Gastrocnemius medialis (tissue), 4 donors: Measurements from ENCODE around the gene ASB18. TPM values are rescaled to one million over a fixed set of nuclear protein-coding genes. Genes with fewer than 3 reads are reported as not detected.

Experiments
- ATAC-seq, 2 donors: fragments of 150-250 bp; one replicate each; pipeline ENCODE4 v1.9.1; 2016
- DNase-seq, 2 donors: peaks; one replicate each; pipeline ENCODE4 v3.0.0-alpha.2; 2019
- H3K27ac ChIP-seq, 4 donors: fragments of 200-600 bp; sonication (generic); 1 replicate in 1 of 4; 2 replicates in 3 of 4; pipeline ENCODE4 v1.5.1; 2016 to 2018; ENCODE audit warnings: mild to moderate bottlenecking in 2 of 4, moderate library complexity in 1 of 4
- H3K27me3 ChIP-seq, 3 donors: fragments of 200-600 bp; sonication (generic) in 2 of 3; 1 replicate in 1 of 3; 2 replicates in 2 of 3; pipeline versions ENCODE4 v1.5.1 to v1.6.0; 2016 to 2019; ENCODE audit warnings: mild to moderate bottlenecking in 1 of 3, moderate library complexity in 1 of 3
- H3K36me3 ChIP-seq, 2 donors: fragments of 200-600 bp; sonication (generic) in 1 of 2; one replicate each; pipeline ENCODE4 v1.5.1; 2017 to 2018
- H3K4me1 ChIP-seq, 2 donors: fragments of 200-600 bp; sonication (generic) in 1 of 2; one replicate each; pipeline ENCODE4 v1.5.1; 2016 to 2017; ENCODE audit warnings: mild to moderate bottlenecking in 2 of 2
- H3K4me3 ChIP-seq, 4 donors: fragments of 200-600 bp; sonication (generic) in 3 of 4; 1 replicate in 1 of 4; 2 replicates in 3 of 4; pipeline ENCODE4 v1.5.1; 2016 to 2019; ENCODE audit warnings: mild to moderate bottlenecking in 2 of 4
- H3K9me3 ChIP-seq, 3 donors: fragments of 200-600 bp; sonication (generic) in 2 of 3; 1 replicate in 1 of 3; 2 replicates in 2 of 3; pipeline ENCODE4 v1.5.1; 2016 to 2019
- CTCF ChIP-seq, 5 experiments: fragments of 450-650 bp in 3 of 5; fragments of 200-600 bp in 2 of 5; sonication (generic) in 2 of 5; IDR thresholded peaks in 4 of 5; conservative IDR thresholded peaks in 1 of 5; 1 replicate in 4 of 5; 2 replicates in 1 of 5; pipeline ENCODE4 v1.5.1; 2016 to 2019; ENCODE audit warnings: antibody characterized with exemption in 5 of 5, mild to moderate bottlenecking in 3 of 5, moderate library complexity in 3 of 5
- POLR2A ChIP-seq, 2 donors: fragments of 450-650 bp; IDR thresholded peaks; one replicate each; pipeline ENCODE4 v1.6.1; 2017; ENCODE audit warnings: antibody characterized with exemption in 2 of 2, mild to moderate bottlenecking in 2 of 2, moderate library complexity in 2 of 2
- in situ Hi-C, 4 donors: fragments of 200-750 bp; cut with MboI; loops; one replicate each; pipeline versions ENCODE4 v1.15.0 to v1.8.0; 2017; ENCODE audit warnings: low sequenced_read_pairs in 4 of 4
- intact Hi-C: fragments of 100-400 bp; cut with DNase I; formaldehyde crosslinking; loops from one replicate; pipeline ENCODE4 v1.15.1; 2023; ENCODE audit warnings: low total_unique reads
- total RNA-seq, 4 donors: library from RNA; depleted of rRNA; stranded (reverse); fragments of >200 nt; gene quantifications; one replicate each; pipeline versions ENCODE4 v1.1.0 to v1.2.3, GENCODE V29; 2016

ASB18 gene
- total RNA-seq, 4 donors from 2014 or later = 0.16 to 0.17 TPM; not detected in 2

- H3K4me1 ChIP-seq = peaks cover 6% of the 10 kb centered on the region in 2 donors
- no peaks in the 10 kb centered on the region for H3K36me3 ChIP-seq
- no peaks in the 10 kb centered on the region for H3K27me3 ChIP-seq
- TF ChIP-seq CTCF (IDR thresholded peaks at IDR 0.05 in 4 of 5, conservative IDR thresholded peaks at IDR 0.05 in 1 of 5) (no peak), POLR2A (IDR thresholded peaks at IDR 0.05) (no peak)
- DNase-seq (no peak), ATAC-seq (no peak)
- H3K4me3 ChIP-seq = no peak overlapping the region
- no peak overlapping the region for H3K27ac ChIP-seq
- intact Hi-C loops (loop anchor here (10.0 kb wide), 1 partner anchor 73 kb away; no protein-coding TSS in a partner anchor), in situ Hi-C loops (no loop called here)
- H3K9me3 ChIP-seq = peaks cover 0 to under 1% (median 0%) of the 10 kb centered on the region in 3 donors
Observed at GRCh38 chr2:236307641-236308040, 43.4 kb upstream of the ASB18 start.

GRCh38 chr2:236306825-236307540 lies 42.8 kb upstream of the ASB18 start:
- no peak for TF ChIP-seq CTCF (IDR thresholded peaks at IDR 0.05 in 4 of 5, conservative IDR thresholded peaks at IDR 0.05 in 1 of 5)
- TF ChIP-seq POLR2A (IDR thresholded peaks at IDR 0.05) = no peak
- no peaks in the 10 kb centered on the region for H3K9me3 ChIP-seq
- H3K27me3 ChIP-seq = no peaks in the 10 kb centered on the region
- H3K4me3 ChIP-seq = no peak overlapping the region
- DNase-seq (no peak), ATAC-seq (no peak)
- intact Hi-C loops (loop anchor here (10.0 kb wide), 1 partner anchor 72 kb away; no protein-coding TSS in a partner anchor), in situ Hi-C loops (no loop called here)
- no peak overlapping the region for H3K27ac ChIP-seq
- H3K36me3 ChIP-seq = no peaks in the 10 kb centered on the region
- H3K4me1 ChIP-seq = peaks cover 12% of the 10 kb centered on the region in 2 donors

DNA sequence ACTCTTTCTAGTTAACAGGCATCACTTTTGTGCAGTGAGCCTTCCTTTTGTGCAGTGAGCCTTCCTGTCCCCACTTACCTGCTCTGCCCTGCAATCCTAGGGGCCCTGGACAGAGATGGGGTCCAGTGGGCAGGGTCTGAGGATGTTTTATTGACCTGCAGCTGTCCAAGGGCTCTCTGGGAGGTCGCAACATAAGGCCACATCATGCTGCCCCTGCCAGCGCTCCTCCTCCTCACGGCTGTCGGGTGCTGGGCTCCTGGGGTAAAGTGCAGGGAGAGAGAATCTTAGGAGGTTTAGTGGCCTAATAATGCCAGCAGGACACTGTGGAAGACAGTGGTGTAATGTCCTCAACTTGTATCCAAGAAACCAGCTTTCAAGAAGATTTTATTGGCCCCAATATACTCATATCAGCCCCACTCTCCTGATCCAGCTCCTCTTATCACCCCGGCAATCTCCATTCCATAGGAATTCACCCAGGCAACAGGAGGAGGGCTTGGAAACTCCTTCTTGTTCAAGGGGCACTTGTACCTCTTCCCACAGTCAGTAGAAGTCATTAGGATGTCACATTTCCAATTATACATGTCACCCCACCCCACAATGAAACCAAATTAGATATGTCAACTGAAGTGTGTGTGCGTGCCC lies 41.9 kb upstream of the ASB18 start:
- in situ Hi-C loops = no loop called here
- DNase-seq = no peak
- intact Hi-C loops = loop anchor here (10.0 kb wide), 1 partner anchor 71 kb away; no protein-coding TSS in a partner anchor

GRCh38 chr2:236305531-236305930 lies 41.3 kb upstream of the ASB18 start:
- Histone ChIP-seq H3K9me3 (no peaks in the 10 kb centered on the region), H3K4me3 (no peak overlapping the region), H3K27ac (no peak overlapping the region), H3K27me3 (no peaks in the 10 kb centered on the region), H3K36me3 (no peaks in the 10 kb centered on the region), H3K4me1 (peaks cover 16% of the 10 kb centered on the region in 2 donors)
- ATAC-seq (no peak), DNase-seq (no peak)
- in situ Hi-C loops = no loop called here
- TF ChIP-seq CTCF (IDR thresholded peaks at IDR 0.05 in 4 of 5, conservative IDR thresholded peaks at IDR 0.05 in 1 of 5) (no peak), POLR2A (IDR thresholded peaks at IDR 0.05) (no peak)
- intact Hi-C loops = loop anchor here (10.0 kb wide), 1 partner anchor 71 kb away; no protein-coding TSS in a partner anchor

More for the DNA sequence above, 41.9 kb upstream of the ASB18 start:
- no peak overlapping the region for H3K27ac ChIP-seq
- H3K4me1 ChIP-seq = peaks cover 16% of the 10 kb centered on the region in 2 donors
- H3K4me3 ChIP-seq = no peak overlapping the region
- no peaks in the 10 kb centered on the region for H3K36me3 ChIP-seq
- no peaks in the 10 kb centered on the region for H3K27me3 ChIP-seq
- TF ChIP-seq POLR2A (IDR thresholded peaks at IDR 0.05) = no peak
- TF ChIP-seq CTCF (IDR thresholded peaks at IDR 0.05 in 4 of 5, conservative IDR thresholded peaks at IDR 0.05 in 1 of 5) = no peak
- H3K9me3 ChIP-seq = no peaks in the 10 kb centered on the region
- ATAC-seq = no peak
